Karpas-422 (cell line): ENCODE measurements around the gene CKB. TPM values are rescaled to one million over a fixed set of nuclear protein-coding genes. Genes with fewer than 3 reads are reported as not detected.

Experiments
- DNase-seq: peaks from one replicate; pipeline ENCODE4 v3.0.0-alpha.2; 2015
- H2AFZ ChIP-seq: fragments of 200-600 bp; sonication (generic); 2 replicates; pipeline ENCODE4 v1.6.1; 2014; ENCODE audit warnings: antibody characterized with exemption, low read length, mixed read lengths
- H3K27ac ChIP-seq: fragments of 200-600 bp; sonication (generic); 2 replicates; pipeline ENCODE4 v1.5.1; 2014; ENCODE audit warnings: mild to moderate bottlenecking, low read length, moderate library complexity
- H3K27me3 ChIP-seq: fragments of 200-600 bp; sonication (generic); 2 replicates; pipeline ENCODE4 v1.6.1; 2014; ENCODE audit warnings: low read length, mixed read lengths
- H3K36me3 ChIP-seq: fragments of 200-600 bp; sonication (generic); 2 replicates; pipeline ENCODE4 v1.6.1; 2014; ENCODE audit warnings: low read length, mixed read lengths; ENCODE audit not compliant: insufficient read depth
- H3K4me1 ChIP-seq: fragments of 200-600 bp; sonication (generic); 2 replicates; pipeline ENCODE4 v1.6.1; 2014; ENCODE audit warnings: mild to moderate bottlenecking, low read length, mixed read lengths
- H3K4me2 ChIP-seq: fragments of 200-600 bp; sonication (generic); 2 replicates; pipeline ENCODE4 v1.6.1; 2014; ENCODE audit warnings: low read length, low read depth, mild to moderate bottlenecking; ENCODE audit not compliant: poor library complexity, severe bottlenecking
- H3K4me3 ChIP-seq: fragments of 200-600 bp; sonication (generic); 2 replicates; pipeline ENCODE4 v1.5.1; 2014; ENCODE audit warnings: mild to moderate bottlenecking, antibody characterized with exemption, low read length, mixed read lengths
- H3K79me2 ChIP-seq: fragments of 200-600 bp; sonication (generic); 2 replicates; pipeline ENCODE4 v1.6.1; 2014; ENCODE audit warnings: mild to moderate bottlenecking, low read length, mixed read lengths
- H3K9ac ChIP-seq: fragments of 200-600 bp; sonication (generic); 2 replicates; pipeline ENCODE4 v1.6.0; 2014; ENCODE audit warnings: low read length
- H3K9me2 ChIP-seq: fragments of 200-600 bp; sonication (generic), shearing (Covaris generic); replicated peaks from 2 replicates; pipeline ENCODE4 v1.6.0; 2014; ENCODE audit warnings: mild to moderate bottlenecking, low read length, moderate library complexity; ENCODE audit not compliant: insufficient read depth
- H3K9me3 ChIP-seq: fragments of 300-700, 200-600 bp; sonication (generic); 2 replicates; pipeline ENCODE4 v1.6.1; 2014; ENCODE audit warnings: low read length, mixed read lengths
- H4K20me1 ChIP-seq: fragments of 200-600 bp; sonication (generic); 2 replicates; pipeline ENCODE4 v1.6.1; 2014; ENCODE audit warnings: mild to moderate bottlenecking, antibody characterized with exemption, low read length, low read depth; ENCODE audit not compliant: insufficient read depth
- total RNA-seq: library from RNA; depleted of rRNA; stranded (reverse); fragments of >200 nt; shearing (Covaris generic); gene quantifications from 2 replicates; pipeline ENCODE4 v1.2.3, GENCODE V29; 2014; ENCODE audit warnings: low replicate concordance; rRNA removed

Gene CKB
- 30.4 and 55.2 TPM in 2 replicates for total RNA-seq

- H3K9ac ChIP-seq = peak within 1 kb of the TSS; percentile 71; the same call in 1 of the 2 replicates
- H3K27ac ChIP-seq = no peak within 1 kb of the TSS
These were observed at the start of gene CKB for GRCh38 chr14:103522649-103523574. TSS of gene CKB (minus strand) at chr14:103522830. CDS start at chr14:103522493, 337 bp downstream.

DNA sequence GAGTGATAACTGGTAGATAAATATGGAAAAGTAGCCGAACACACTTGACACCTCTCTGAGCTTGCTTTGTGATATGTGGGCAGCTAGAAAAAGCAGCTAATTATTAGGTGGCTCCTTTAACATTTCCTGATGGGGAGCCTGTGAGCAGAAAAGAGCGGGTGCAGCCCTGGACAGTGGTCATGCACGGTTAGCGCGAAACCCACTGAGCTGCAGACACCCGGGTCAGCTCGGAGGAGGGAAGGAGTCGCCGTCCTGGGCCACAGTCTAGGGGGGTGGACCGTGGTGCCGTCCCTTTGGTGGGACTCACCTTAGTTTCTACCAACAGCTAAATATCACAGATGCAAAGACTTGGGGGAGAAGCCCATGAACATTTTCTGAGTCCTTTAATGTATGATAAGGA is 46.8 kb upstream of the CKB start:
- peaks cover 76% of the 10 kb centered on the region for H3K79me2 ChIP-seq
- no peaks in the 10 kb centered on the region for H3K9me2 ChIP-seq
- H3K36me3 ChIP-seq = peaks cover 10% of the 10 kb centered on the region; the same call in 1 of the 2 replicates
- 0 out of 2 replicates have a peak, but pooled peaks cover 8% of the 10 kb centered on the region for H4K20me1 ChIP-seq
- H3K9ac ChIP-seq = no peak overlapping the region
- H3K27me3 ChIP-seq = no peaks in the 10 kb centered on the region
- peaks cover 14% of the 10 kb centered on the region for H3K4me1 ChIP-seq
- DNase-seq = no peak
- no peak overlapping the region for H3K4me2 ChIP-seq
- no peak overlapping the region for H2AFZ ChIP-seq
- H3K4me3 ChIP-seq = no peak overlapping the region
- no peaks in the 10 kb centered on the region for H3K9me3 ChIP-seq
- H3K27ac ChIP-seq = no peak overlapping the region

More at GRCh38 chr14:103522649-103523574, at the start of gene CKB:
- Histone ChIP-seq H4K20me1 (no peaks in the 10 kb centered on the region), H3K27me3 (no peaks in the 10 kb centered on the region), H3K9me3 (no peaks in the 10 kb centered on the region), H3K4me3 (no peak within 1 kb of the TSS; the same call in 1 of the 2 replicates), H3K4me1 (peaks cover 54% of the 10 kb centered on the region), H3K36me3 (no peaks in the 10 kb centered on the region), H3K9me2 (no peaks in the 10 kb centered on the region), H3K79me2 (no peaks in the 10 kb centered on the region), H3K4me2 (peak within 1 kb of the TSS; percentile 79), H2AFZ (no peak within 1 kb of the TSS)
- DNase-seq = no peak

DNA sequence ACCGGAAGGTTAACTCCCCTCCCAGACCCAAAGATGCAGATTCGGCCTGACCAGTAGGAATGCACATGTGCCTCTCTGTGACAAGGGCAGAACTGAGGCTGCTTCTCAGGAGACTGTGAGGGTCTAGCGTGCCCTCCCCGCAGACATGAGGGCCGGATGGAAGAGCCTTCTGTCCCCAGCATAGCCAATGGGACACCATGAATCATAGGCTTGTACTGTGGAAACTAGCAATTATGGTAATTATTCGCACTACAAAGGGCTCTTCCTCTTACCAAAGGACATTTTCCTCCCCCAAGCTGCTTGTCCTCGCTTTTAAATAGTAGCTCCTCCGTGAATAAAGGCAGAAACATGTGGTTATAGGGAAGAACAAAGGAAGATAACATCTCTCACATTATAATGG is 46.3 kb upstream of the CKB start:
- no peak overlapping the region for H3K4me2 ChIP-seq
- H3K36me3 ChIP-seq = peaks cover 7% of the 10 kb centered on the region; the same call in 1 of the 2 replicates
- no peak for DNase-seq
- no peak overlapping the region for H3K9ac ChIP-seq
- H4K20me1 ChIP-seq = 0 out of 2 replicates have a peak, but pooled peaks cover 8% of the 10 kb centered on the region
- H3K4me3 ChIP-seq = no peak overlapping the region
- H3K27me3 ChIP-seq = no peaks in the 10 kb centered on the region
- H3K9me3 ChIP-seq = no peaks in the 10 kb centered on the region
- peaks cover 19% of the 10 kb centered on the region for H3K4me1 ChIP-seq
- no peak overlapping the region for H3K27ac ChIP-seq
- H2AFZ ChIP-seq = no peak overlapping the region
- no peaks in the 10 kb centered on the region for H3K9me2 ChIP-seq
- H3K79me2 ChIP-seq = peaks cover 77% of the 10 kb centered on the region

- H3K4me3 ChIP-seq = peak overlapping the region; percentile 94
- no peaks in the 10 kb centered on the region for H3K27me3 ChIP-seq
- peaks cover 21% of the 10 kb centered on the region; the same call in 1 of the 2 replicates for H3K36me3 ChIP-seq
- H3K9ac ChIP-seq = peak overlapping the region; percentile 91
- H3K4me2 ChIP-seq = peak overlapping the region; percentile 75
- H3K9me3 ChIP-seq = no peaks in the 10 kb centered on the region
- peaks cover 94% of the 10 kb centered on the region for H3K79me2 ChIP-seq
- peak; percentile 63 for DNase-seq
- 0 out of 2 replicates have a peak overlapping the region, but pooled peaks have one; percentile 21 for H3K27ac ChIP-seq
- no peak overlapping the region for H2AFZ ChIP-seq
- no peaks in the 10 kb centered on the region for H3K9me2 ChIP-seq
- peaks cover 36% of the 10 kb centered on the region for H4K20me1 ChIP-seq
- H3K4me1 ChIP-seq = peaks cover 40% of the 10 kb centered on the region
These were observed 41.3 kb upstream of the CKB start for GRCh38 chr14:103563844-103564505.

- Histone ChIP-seq H3K4me3 (peak overlapping the region; percentile 94), H3K4me1 (peaks cover 47% of the 10 kb centered on the region), H3K9me2 (no peaks in the 10 kb centered on the region), H3K36me3 (peaks cover 28% of the 10 kb centered on the region; the same call in 1 of the 2 replicates), H3K4me2 (peak overlapping the region; percentile 75), H3K27ac (peak overlapping the region; percentile 21; the same call in 1 of the 2 replicates), H2AFZ (peak overlapping the region; percentile 62; the same call in 1 of the 2 replicates), H3K79me2 (peaks cover 97% of the 10 kb centered on the region), H3K9ac (peak overlapping the region; percentile 91), H4K20me1 (peaks cover 42% of the 10 kb centered on the region), H3K9me3 (no peaks in the 10 kb centered on the region), H3K27me3 (no peaks in the 10 kb centered on the region)
- DNase-seq = no peak
These were observed 40.6 kb upstream of the CKB start for GRCh38 chr14:103563226-103563620.

GRCh38 chr14:103562429-103563225 is 40.0 kb upstream of the CKB start, which contains the start of the genes BAG5 and COA8:
TSS of gene BAG5 (minus strand) at chr14:103562657. CDS start at chr14:103561164, 1,493 bp downstream.
TSS of gene COA8 (plus strand) at chr14:103562960. CDS start at chr14:103563002, 42 bp downstream.
- H3K4me2 ChIP-seq = peak within 1 kb of the TSS; percentile 75
- H3K79me2 ChIP-seq = peaks cover 96% of the 10 kb centered on the region
- H3K27me3 ChIP-seq = no peaks in the 10 kb centered on the region
- H3K9me2 ChIP-seq = no peaks in the 10 kb centered on the region
- peaks cover 51% of the 10 kb centered on the region for H3K4me1 ChIP-seq
- peak within 1 kb of the TSS; percentile 91 for H3K9ac ChIP-seq
- H2AFZ ChIP-seq = peak within 1 kb of the TSS; percentile 62; the same call in 1 of the 2 replicates
- DNase-seq = peak; percentile 97
- peak within 1 kb of the TSS; percentile 72 for H3K27ac ChIP-seq
- no peaks in the 10 kb centered on the region for H3K9me3 ChIP-seq
- H4K20me1 ChIP-seq = peaks cover 45% of the 10 kb centered on the region
- peak within 1 kb of the TSS; percentile 94 for H3K4me3 ChIP-seq
- H3K36me3 ChIP-seq = peaks cover 31% of the 10 kb centered on the region; the same call in 1 of the 2 replicates

DNA sequence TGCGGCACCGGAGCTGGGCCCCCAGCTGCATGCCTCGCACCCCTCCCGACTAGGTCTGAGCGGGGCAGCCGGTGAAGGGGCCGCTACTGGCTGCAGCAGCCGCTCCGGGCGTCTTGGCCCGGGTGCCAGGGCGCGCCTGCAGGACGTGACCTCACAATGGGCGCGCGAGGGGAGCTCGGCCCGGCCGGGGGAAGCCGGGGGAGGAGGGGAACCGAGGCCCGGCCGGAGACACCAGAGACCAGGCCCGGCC is 39.5 kb upstream of the CKB start:
- DNase-seq = peak; percentile 85
- H3K9me2 ChIP-seq = no peaks in the 10 kb centered on the region
- H3K4me2 ChIP-seq = peak overlapping the region; percentile 75
- peaks cover 96% of the 10 kb centered on the region for H3K79me2 ChIP-seq
- H3K4me3 ChIP-seq = peak overlapping the region; percentile 94
- H2AFZ ChIP-seq = peak overlapping the region; percentile 62; the same call in 1 of the 2 replicates
- H3K36me3 ChIP-seq = peaks cover 35% of the 10 kb centered on the region; the same call in 1 of the 2 replicates
- peak overlapping the region; percentile 91 for H3K9ac ChIP-seq
- peaks cover 50% of the 10 kb centered on the region for H4K20me1 ChIP-seq
- H3K4me1 ChIP-seq = peaks cover 54% of the 10 kb centered on the region
- H3K9me3 ChIP-seq = no peaks in the 10 kb centered on the region
- no peaks in the 10 kb centered on the region for H3K27me3 ChIP-seq
- H3K27ac ChIP-seq = peak overlapping the region; percentile 72
